ENCODE data around the gene APLP2.

DNA sequence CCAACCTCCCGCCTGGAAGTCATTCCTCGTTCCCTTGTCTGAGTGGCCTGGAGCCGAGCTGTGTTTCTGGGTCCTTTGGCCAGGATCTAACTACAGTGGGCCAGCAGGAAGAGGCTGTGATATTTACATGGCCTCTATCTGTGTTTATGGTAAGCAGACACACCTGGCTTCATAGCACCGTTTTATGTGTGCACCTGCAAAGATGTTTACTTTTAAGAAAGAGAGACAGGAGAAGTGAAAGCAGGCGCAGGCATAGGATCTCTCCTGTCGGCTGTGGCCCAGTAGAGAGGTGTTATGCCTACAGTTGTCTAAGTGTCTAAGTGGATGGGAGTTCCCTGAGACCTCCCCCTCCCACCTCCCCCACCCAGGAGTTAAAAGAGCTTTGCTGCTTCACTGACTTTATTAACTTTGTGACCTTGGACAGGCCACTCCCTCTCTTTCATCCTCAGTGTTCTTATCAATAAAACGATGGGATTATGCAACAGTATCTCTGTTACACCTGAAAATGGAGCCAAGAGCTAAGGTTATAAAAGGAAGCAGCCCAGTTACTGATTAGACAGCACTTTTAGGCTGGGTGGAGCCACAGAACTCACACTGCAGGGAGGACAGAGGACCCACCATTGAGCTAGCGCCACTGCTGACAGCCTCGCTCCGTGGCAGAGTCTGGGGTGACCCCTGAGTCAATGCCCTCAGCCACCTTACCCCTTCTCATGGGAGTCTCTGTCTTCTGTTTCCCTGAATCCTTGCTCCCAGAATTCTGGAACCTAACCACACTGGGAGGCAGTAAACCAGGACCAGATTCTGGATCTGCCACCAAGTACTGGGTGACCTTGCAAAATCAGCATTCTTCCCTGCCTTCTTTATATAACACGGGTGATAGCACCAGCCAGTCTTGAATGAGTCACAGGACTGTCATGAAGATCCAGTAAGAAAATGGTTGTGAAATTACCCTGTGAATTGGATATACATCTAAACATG lies 111.9 kb downstream of the APLP2 start:
- no peak for TF ChIP-seq ARNTL (CRISPR knock-in tag; IDR thresholded peaks at IDR 0.05; ENCODE audit: borderline replicate concordance, low read depth)
- TF ChIP-seq CSDC2 (CRISPR knock-in tag; IDR thresholded peaks at IDR 0.05): no peak
- no peak for TF ChIP-seq RARB (CRISPR knock-in tag; IDR thresholded peaks at IDR 0.05)
- TF ChIP-seq, protein P1, sequence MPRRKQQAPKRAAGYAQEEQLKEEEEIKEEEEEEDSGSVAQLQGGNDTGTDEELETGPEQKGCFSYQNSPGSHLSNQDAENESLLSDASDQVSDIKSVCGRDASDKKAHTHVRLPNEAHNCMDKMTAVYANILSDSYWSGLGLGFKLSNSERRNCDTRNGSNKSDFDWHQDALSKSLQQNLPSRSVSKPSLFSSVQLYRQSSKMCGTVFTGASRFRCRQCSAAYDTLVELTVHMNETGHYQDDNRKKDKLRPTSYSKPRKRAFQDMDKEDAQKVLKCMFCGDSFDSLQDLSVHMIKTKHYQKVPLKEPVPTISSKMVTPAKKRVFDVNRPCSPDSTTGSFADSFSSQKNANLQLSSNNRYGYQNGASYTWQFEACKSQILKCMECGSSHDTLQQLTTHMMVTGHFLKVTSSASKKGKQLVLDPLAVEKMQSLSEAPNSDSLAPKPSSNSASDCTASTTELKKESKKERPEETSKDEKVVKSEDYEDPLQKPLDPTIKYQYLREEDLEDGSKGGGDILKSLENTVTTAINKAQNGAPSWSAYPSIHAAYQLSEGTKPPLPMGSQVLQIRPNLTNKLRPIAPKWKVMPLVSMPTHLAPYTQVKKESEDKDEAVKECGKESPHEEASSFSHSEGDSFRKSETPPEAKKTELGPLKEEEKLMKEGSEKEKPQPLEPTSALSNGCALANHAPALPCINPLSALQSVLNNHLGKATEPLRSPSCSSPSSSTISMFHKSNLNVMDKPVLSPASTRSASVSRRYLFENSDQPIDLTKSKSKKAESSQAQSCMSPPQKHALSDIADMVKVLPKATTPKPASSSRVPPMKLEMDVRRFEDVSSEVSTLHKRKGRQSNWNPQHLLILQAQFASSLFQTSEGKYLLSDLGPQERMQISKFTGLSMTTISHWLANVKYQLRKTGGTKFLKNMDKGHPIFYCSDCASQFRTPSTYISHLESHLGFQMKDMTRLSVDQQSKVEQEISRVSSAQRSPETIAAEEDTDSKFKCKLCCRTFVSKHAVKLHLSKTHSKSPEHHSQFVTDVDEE (CRISPR knock-in tag; IDR thresholded peaks at IDR 0.05): no peak
- no peak for TF ChIP-seq ZNF565 (CRISPR knock-in tag; conservative IDR thresholded peaks at IDR 0.05; ENCODE audit: low read depth)

Data from SK-N-SH treated with all-trans-retinoic acid at 6 μM for 48 hours (cell line).